OCI-LY7 (cell line): ENCODE measurements around the gene CNOT6. TPM values are rescaled to one million over a fixed set of nuclear protein-coding genes. Genes with fewer than 3 reads are reported as not detected.

Experiments
- BruUV-seq: library from RNA; stranded (reverse); fragments of 400-500 nt; replicated peaks from 2 replicates; lab custom pipeline; 2021; lab: Mats Ljungman, UMichigan
- CTCF ChIA-PET: fragments of 300-600 bp; sonication (Branson Sonifier 250); formaldehyde crosslinking; loops from one replicate; lab custom pipeline; 2022; ENCODE audit warnings: antibody characterized with exemption; ENCODE audit not compliant: unreplicated experiment; lab: Charles Lee
- POLR2A ChIA-PET: fragments of 300-600 bp; sonication (Branson Sonifier 250); formaldehyde crosslinking; loops from one replicate; lab custom pipeline; 2022; ENCODE audit warnings: antibody characterized with exemption; lab: Charles Lee
- DNase-seq: peaks from one replicate; pipeline ENCODE4 v3.0.0-alpha.2; 2015; ENCODE audit warnings: low spot score
- H2AFZ ChIP-seq: fragments of 200-600 bp; sonication (generic), shearing (Covaris generic); 2 replicates; pipeline ENCODE4 v1.6.1; 2014; ENCODE audit warnings: mild to moderate bottlenecking, antibody characterized with exemption, low read length, moderate library complexity
- H3K27ac ChIP-seq: fragments of 200-600 bp; sonication (generic); 2 replicates; pipeline ENCODE4 v1.5.1; 2014; ENCODE audit warnings: mixed run types, low read depth, mild to moderate bottlenecking, moderate library complexity, low read length, inconsistent platforms; ENCODE audit not compliant: poor library complexity, severe bottlenecking
- H3K36me3 ChIP-seq: fragments of 200-600 bp; sonication (generic); 2 replicates; pipeline ENCODE4 v1.6.1; 2014; ENCODE audit warnings: mild to moderate bottlenecking, antibody characterized with exemption, low read length, moderate library complexity, mixed read lengths; ENCODE audit not compliant: insufficient read depth
- H3K4me1 ChIP-seq: fragments of 200-600 bp; sonication (generic); 2 replicates; pipeline ENCODE4 v1.5.1; 2014; ENCODE audit warnings: mild to moderate bottlenecking, low read length; ENCODE audit not compliant: insufficient read depth, poor library complexity, severe bottlenecking
- H3K4me2 ChIP-seq: fragments of 200-600 bp; sonication (generic); 2 replicates; pipeline ENCODE4 v1.6.1; 2014; ENCODE audit warnings: mild to moderate bottlenecking, low read length
- H3K4me3 ChIP-seq: fragments of 200-600 bp; sonication (generic); 2 replicates; pipeline ENCODE4 v1.5.1; 2014; ENCODE audit warnings: mild to moderate bottlenecking, low read depth, low read length; ENCODE audit not compliant: poor library complexity, severe bottlenecking
- H3K79me2 ChIP-seq: fragments of 200-600 bp; sonication (generic); 2 replicates; pipeline ENCODE4 v1.6.1; 2016; ENCODE audit warnings: low read depth, mild to moderate bottlenecking, low read length, moderate library complexity, mixed read lengths; ENCODE audit not compliant: insufficient read depth
- H3K9me2 ChIP-seq: fragments of 200-600 bp; sonication (generic); 2 replicates; pipeline ENCODE4 v1.6.1; 2016; ENCODE audit warnings: mild to moderate bottlenecking, low read length, mixed read lengths; ENCODE audit not compliant: insufficient read depth
- H3K9me3 ChIP-seq: fragments of 200-600 bp; sonication (generic); 2 replicates; pipeline ENCODE4 v1.6.1; 2014; ENCODE audit warnings: mild to moderate bottlenecking, mixed run types, low read length, mixed read lengths
- H4K20me1 ChIP-seq: fragments of 200-600 bp; sonication (generic); 2 replicates; pipeline ENCODE4 v1.6.1; 2014; ENCODE audit warnings: mild to moderate bottlenecking, antibody characterized with exemption, low read length, moderate library complexity, mixed read lengths; ENCODE audit not compliant: insufficient read depth
- EZH2phosphoT487 ChIP-seq: fragments of 200-600 bp; sonication (generic); IDR thresholded peaks from 2 replicates; pipeline ENCODE4 v1.6.1; 2018; ENCODE audit warnings: low read depth, borderline replicate concordance, mild to moderate bottlenecking, mixed run types, antibody characterized with exemption, low read length, moderate library complexity, mixed read lengths
- intact Hi-C: fragments of 100-400 bp; cut with micrococcal nuclease; formaldehyde crosslinking; loops from one replicate; pipeline ENCODE4 v1.10.0; 2022; ENCODE audit not compliant: unreplicated experiment
- total RNA-seq, 2 experiments: library from RNA; depleted of rRNA in 1 of 2; stranded (reverse); fragments of >200 nt in 1 of 2; shearing (Covaris generic) in 1 of 2; gene quantifications; 2 replicates each; pipeline ENCODE4 v1.2.3, GENCODE V29; 2014 to 2022
- TF ChIP-seq, protein P1 (sequence below): fragments of 200-600 bp; sonication (generic); conservative IDR thresholded peaks from 2 replicates; pipeline ENCODE4 v1.5.1; 2014; ENCODE audit warnings: mild to moderate bottlenecking, antibody characterized with exemption, low read length, moderate library complexity, mixed read lengths

The CNOT6 gene
- total RNA-seq, 2 experiments from 2014 or later, result 9.4 to 30.1 TPM

DNA sequence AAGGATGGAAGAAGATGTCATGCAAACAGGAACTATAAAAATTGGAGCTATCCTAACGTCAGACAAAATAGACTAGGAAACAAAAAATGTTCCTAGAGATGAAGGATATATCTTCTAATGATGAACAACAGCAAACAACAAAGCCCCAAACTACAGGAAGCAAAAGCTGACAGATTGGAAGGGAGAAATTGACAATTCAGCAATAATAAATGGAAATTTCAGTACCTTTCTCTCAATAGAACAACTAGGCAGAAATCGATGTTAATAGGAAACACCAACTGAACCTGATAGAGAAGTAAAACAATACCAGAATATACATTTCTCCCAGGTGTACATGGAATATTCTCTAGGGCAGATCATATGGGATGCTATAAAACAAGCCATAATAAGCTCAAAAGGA lies 89.6 kb downstream of the CNOT6 start:
- Histone ChIP-seq H3K4me1 (no peaks in the 10 kb centered on the region), H3K79me2 (no peaks in the 10 kb centered on the region), H2AFZ (no peak overlapping the region), H3K36me3 (0 out of 2 replicates have a peak, but pooled peaks cover under 1% of the 10 kb centered on the region), H3K4me2 (no peak overlapping the region), H3K27ac (no peak overlapping the region), H3K4me3 (no peak overlapping the region), H4K20me1 (no peaks in the 10 kb centered on the region), H3K9me3 (no peaks in the 10 kb centered on the region), H3K9me2 (no peaks in the 10 kb centered on the region)
- ChIA-PET POLR2A (no interaction called here), CTCF (no interaction called here)
- BruUV-seq, result no TSS peak
- no peak for DNase-seq
- intact Hi-C loops, result no loop called here
- TF ChIP-seq EZH2phosphoT487, result no peak
- TF ChIP-seq, protein P1, sequence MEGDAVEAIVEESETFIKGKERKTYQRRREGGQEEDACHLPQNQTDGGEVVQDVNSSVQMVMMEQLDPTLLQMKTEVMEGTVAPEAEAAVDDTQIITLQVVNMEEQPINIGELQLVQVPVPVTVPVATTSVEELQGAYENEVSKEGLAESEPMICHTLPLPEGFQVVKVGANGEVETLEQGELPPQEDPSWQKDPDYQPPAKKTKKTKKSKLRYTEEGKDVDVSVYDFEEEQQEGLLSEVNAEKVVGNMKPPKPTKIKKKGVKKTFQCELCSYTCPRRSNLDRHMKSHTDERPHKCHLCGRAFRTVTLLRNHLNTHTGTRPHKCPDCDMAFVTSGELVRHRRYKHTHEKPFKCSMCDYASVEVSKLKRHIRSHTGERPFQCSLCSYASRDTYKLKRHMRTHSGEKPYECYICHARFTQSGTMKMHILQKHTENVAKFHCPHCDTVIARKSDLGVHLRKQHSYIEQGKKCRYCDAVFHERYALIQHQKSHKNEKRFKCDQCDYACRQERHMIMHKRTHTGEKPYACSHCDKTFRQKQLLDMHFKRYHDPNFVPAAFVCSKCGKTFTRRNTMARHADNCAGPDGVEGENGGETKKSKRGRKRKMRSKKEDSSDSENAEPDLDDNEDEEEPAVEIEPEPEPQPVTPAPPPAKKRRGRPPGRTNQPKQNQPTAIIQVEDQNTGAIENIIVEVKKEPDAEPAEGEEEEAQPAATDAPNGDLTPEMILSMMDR, result no peak

- no peak overlapping the region for H3K27ac ChIP-seq
- CTCF ChIA-PET, result no interaction called here
Observed at GRCh38 chr5:180586204-180586603, 92.0 kb downstream of the CNOT6 start.

DNA sequence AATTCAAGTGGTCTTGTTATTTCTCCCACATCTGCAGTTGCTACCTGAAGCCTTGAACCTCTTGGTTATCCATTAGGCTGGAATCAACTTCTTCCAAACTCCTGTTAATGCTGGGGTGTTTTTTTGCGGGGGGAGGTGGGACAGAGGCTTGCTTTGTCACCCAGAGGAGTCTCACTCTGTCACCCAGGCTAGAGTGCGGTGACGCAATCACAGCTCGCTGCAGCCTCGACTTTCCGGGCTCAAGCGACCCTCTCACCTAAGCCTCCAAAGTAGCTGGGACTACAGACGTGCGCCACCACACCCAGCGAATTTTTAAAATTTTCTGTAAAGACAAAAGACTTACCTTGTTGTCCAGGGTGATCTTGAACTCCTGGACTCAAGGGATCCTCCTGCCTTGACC lies 92.7 kb downstream of the CNOT6 start:
- intact Hi-C loops, result no loop called here
- no peaks in the 10 kb centered on the region for H4K20me1 ChIP-seq
- no peaks in the 10 kb centered on the region for H3K79me2 ChIP-seq
- H2AFZ ChIP-seq, result no peak overlapping the region
- H3K36me3 ChIP-seq, result no peaks in the 10 kb centered on the region
- ChIA-PET POLR2A (interaction anchor here (0.6 to 0.7 kb wide), 2 partner anchors 29 to 162 kb away, joined by 5 read pairs; no protein-coding TSS in a partner anchor), CTCF (no interaction called here)
- H3K9me2 ChIP-seq, result no peaks in the 10 kb centered on the region
- BruUV-seq, result no TSS peak
- no peak overlapping the region for H3K4me3 ChIP-seq
- TF ChIP-seq, protein P1, result no peak
- TF ChIP-seq EZH2phosphoT487, result no peak
- no peaks in the 10 kb centered on the region for H3K9me3 ChIP-seq
- H3K4me2 ChIP-seq, result no peak overlapping the region
- no peak overlapping the region for H3K27ac ChIP-seq
- DNase-seq, result no peak
- no peaks in the 10 kb centered on the region for H3K4me1 ChIP-seq

More at GRCh38 chr5:180586204-180586603, 92.0 kb downstream of the CNOT6 start:
- Histone ChIP-seq H3K9me3 (no peaks in the 10 kb centered on the region), H3K4me1 (no peaks in the 10 kb centered on the region), H2AFZ (no peak overlapping the region), H3K9me2 (no peaks in the 10 kb centered on the region), H3K79me2 (no peaks in the 10 kb centered on the region), H3K36me3 (no peaks in the 10 kb centered on the region), H4K20me1 (no peaks in the 10 kb centered on the region), H3K4me3 (no peak overlapping the region), H3K4me2 (no peak overlapping the region)
- TF ChIP-seq, protein P1, result no peak
- TF ChIP-seq EZH2phosphoT487, result no peak
- POLR2A ChIA-PET, result interaction anchor here (0.9 kb wide), 1 partner anchor 9 kb away, joined by 3 read pairs; no protein-coding TSS in a partner anchor
- intact Hi-C loops, result no loop called here
- DNase-seq, result no peak
- no TSS peak for BruUV-seq
